ENCODE data around the gene FOXP1.

DNA sequence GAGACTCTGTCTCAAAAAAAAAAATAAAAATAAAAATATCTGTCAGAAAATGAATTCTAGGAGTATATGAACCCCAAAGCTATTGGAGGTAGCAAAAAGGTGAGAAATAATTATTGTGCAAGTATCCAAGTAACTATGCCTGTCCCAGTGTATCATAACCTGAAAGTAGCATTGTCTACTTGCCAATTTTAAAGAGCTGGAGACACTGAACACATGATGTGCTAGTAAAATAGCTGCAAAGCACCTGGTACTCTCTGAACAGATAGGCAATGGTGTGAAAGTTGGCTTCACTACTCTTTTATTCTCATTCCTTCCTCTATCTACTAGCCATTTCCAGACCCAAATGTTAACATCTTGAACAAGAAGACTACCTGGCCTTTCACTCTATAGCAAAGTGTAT is 208.9 kb downstream of the FOXP1 start:
- TF ChIP-seq, protein P1, sequence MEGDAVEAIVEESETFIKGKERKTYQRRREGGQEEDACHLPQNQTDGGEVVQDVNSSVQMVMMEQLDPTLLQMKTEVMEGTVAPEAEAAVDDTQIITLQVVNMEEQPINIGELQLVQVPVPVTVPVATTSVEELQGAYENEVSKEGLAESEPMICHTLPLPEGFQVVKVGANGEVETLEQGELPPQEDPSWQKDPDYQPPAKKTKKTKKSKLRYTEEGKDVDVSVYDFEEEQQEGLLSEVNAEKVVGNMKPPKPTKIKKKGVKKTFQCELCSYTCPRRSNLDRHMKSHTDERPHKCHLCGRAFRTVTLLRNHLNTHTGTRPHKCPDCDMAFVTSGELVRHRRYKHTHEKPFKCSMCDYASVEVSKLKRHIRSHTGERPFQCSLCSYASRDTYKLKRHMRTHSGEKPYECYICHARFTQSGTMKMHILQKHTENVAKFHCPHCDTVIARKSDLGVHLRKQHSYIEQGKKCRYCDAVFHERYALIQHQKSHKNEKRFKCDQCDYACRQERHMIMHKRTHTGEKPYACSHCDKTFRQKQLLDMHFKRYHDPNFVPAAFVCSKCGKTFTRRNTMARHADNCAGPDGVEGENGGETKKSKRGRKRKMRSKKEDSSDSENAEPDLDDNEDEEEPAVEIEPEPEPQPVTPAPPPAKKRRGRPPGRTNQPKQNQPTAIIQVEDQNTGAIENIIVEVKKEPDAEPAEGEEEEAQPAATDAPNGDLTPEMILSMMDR (IDR thresholded peaks at IDR 0.05): no peak
- TF ChIP-seq POLR2A (IDR thresholded peaks at IDR 0.05): no peak
